Stimulated activated CD8-positive, alpha-beta memory T cell treated with anti-CD3 and anti-CD28 coated beads, Interleukin-15, amount 100 ng/mL, for 48 hours (primary cell): ENCODE data around the gene CAB39L.

Source experiments
- DNase-seq, 2 donors: peaks; one replicate each; pipeline ENCODE4 v3.0.0-alpha.2; 2020; ENCODE audit warnings: low read depth in 2 of 2

CAB39L gene

DNA sequence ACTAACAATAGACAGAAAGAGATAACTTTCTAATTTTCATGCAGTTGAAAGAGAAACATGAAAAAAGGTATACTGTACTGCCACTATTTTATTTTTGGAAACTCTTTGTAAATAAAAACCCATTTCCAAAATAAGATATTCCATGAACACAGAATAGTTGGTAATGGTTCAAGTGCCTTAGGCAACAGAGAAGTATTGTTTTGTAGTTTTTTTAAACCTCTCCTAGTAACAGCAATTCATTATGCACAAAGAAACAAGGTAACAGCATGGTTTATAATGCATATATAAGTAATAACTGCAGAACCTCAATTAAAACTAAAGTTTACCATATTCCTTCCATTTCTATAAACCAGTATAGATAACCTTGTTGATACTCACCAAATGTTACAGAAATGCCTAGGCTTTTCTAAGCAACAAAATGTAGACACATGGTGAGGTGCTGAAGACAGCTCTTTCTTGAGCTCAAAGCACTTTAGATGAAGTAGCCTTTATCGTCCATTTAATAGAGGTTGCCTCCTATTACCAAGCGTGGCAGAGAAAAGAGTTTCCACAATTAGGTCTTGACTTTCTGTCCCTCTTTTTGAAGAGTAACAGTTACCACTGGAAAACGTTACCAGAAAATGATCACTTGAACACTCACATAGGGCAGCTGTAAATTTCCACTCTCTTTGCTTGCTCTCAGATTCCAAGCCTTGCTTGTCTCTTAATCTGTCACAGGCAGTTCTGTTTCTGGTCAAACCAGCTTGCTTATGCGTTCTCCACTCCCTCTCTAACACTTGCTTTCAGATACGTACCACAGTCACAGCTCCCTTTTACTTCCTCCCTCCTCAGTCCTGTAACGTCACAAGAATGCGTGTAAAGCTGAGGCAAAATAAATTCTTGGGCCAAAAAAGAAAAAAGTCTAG lies 42.9 kb downstream of the CAB39L start:
- no peak for DNase-seq

DNA sequence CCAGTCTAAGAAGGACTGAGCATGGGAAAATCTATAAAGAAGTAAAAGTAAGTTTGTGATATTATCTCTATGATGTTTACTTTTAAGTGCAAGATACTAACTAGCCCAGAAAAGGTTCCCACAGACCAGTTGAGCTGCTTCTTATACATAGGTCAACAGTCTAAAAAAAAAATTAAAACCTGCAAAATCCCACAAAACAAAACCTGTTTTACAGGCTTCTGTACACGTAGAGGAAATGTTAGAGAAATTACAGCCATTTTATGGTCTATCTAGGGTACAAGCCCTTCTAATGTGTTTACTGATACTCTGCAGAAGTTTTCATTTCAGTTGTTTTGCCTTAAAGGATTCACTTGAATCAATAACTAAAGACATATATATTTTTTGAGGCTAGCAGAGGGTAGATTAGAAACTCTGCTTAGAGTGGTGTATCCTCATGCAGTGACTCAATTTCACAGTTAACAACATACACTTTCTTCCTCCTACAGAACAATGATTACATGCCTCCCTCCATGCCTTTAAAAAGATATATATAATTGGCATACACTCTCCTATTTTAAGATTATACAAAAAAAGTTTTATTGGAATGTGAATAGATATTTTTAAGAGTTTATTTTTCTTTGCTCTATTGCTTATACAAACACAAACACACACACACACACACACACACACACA lies 43.9 kb downstream of the CAB39L start:
- no peak for DNase-seq

DNA sequence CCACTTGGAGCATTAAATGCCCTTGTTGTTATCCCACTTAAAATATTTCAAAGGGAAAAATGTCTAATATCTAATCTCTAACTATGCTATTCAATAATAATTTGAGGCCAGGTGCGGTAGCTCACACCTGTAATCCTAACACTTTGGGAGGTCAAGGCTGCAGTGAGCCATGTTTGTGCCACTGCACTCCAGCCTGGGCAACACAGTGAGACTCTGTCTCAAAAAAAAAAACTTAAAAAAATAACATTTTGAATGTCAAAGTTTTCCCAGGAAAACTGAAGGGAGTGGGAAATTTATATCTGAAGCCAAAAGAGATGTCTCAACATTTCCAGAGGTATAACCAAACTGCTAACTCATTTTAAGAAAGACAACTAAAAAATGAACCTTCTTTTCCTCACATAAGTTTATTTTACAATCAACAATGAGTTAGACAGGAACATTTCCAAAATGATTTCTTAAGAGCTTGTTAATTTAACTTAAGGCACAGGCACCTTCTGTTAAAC lies 47.9 kb downstream of the CAB39L start:
- DNase-seq = no peak

DNA sequence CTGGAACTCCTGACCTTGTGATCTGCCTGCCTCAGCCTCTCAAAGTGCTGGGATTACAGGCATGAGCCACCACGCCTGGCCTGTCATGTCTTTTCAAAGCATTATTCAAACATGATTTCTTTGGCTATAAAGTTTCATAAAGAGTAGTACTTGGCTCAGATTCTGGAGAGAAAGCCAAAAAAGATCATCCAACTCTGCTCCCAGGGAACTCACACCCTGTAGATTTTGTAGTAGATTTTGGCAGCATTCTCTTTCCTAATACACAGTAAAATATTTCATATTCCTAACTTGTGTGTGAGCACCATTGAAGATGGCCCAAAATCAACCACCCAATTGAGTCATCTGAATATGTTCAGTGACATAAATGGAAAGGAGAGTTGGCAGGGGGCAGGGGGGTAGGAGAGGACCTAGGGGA lies 48.4 kb downstream of the CAB39L start:
- DNase-seq = no peak

DNA sequence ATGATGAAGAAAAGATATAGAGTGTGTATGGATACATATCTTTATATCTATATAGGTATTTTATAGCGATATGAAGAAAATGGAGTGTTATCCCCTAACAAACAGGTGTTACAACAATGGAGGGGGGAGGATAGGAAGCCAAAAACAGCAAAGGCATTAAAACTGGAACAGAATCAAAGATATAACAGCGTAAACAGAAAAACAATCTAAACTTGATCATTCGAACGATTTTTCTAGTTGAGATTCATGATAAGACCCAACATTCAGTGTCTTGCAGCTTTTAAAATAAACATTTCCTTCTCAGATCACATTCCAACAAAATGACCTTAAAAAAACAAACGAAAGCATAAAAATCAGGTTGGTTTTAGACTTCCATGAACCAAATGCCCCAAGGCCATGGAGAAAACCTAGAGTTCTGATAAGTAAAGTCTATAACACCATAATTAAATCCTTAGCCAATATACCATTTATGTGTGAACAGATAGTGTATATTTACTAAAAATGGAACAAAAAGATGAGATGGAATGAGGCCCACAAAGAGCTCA lies 55.7 kb downstream of the CAB39L start:
- DNase-seq = no peak

DNA sequence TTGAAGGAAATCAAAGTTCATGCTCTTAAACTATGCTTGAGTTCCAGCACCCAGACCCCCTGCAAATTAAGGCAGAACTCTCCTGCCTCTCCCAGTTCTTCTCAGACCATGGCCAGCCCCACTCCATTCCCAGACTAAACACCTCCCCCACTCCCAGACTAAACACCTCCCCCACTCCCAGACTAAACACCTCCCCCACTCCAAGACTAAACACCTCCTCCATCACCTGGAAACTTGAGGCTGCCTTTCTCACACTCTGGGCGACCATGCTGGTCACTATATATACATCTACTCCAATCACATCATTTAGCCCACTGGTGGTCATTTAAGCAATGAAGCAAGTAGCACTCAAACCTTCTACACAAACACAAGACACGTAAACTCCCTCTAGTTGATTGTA lies 57.2 kb downstream of the CAB39L start:
- DNase-seq = no peak

DNA sequence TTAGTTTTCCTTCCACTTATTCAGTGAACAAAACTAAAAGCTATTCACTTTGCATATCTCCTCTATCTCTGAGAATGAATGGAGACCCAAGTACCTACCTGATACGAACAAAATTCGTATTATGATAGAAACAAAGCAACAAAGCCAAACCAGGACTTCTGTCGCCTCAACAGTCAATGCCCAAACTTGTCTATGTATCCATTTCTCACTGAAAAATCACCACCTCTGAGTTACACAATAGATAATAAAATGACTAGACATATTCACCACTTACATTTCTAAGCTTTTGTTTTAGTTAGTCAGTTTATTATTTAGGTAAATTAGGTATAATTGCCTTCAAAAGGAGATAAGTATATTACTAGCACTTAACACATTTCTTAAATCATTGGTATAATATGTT lies 67.7 kb downstream of the CAB39L start:
- DNase-seq = no peak

DNA sequence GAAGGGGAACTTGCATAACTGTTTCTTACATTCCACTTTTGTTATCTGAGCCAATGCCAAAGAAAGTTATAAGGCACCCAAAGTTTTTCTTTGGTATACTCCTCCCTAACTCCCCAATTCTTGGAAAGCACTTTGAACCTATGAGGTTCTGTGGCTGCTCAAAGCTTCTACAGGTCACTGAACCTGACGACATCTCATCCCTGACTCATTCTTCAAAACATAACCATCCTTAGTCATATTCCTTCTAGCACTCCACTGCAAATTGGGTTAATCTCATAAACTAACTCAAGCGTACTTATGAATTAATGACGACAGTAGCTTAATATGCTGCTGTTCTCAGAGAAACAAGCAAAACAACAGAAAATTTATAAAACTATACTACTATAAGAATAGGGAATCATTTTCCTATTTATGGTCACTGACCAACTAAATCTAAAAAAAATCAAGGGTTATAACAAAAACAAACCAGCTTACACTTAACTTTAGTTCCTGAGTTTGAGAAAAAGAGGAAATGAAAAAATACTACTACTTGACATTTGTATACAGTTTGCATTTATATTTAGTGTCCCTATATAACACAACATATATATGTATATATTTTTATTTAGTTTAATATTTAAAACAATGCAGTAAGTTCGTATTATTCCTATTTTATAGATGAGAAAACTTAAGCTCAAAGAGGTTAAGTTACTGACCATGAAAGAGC lies 69.1 kb downstream of the CAB39L start:
- no peak for DNase-seq

DNA sequence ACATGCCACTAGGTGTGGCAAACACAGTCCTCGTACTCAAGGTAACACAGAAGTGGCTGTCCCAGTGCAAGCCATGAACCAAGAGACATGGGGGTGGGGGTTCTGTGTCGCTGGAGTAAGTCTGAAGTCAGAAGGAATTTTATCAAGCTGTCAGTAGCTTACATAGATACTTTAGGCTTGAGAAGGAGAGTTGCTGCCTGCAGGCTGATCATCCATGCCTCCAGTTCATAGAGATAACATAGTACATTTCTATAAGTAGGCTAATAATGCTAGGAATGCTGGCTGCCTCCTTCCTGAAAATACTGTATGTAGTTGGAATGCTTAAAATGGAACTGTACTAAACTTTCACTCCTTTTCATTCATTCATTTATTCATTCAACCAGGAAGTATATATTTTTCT lies 70.1 kb downstream of the CAB39L start:
- DNase-seq = no peak

DNA sequence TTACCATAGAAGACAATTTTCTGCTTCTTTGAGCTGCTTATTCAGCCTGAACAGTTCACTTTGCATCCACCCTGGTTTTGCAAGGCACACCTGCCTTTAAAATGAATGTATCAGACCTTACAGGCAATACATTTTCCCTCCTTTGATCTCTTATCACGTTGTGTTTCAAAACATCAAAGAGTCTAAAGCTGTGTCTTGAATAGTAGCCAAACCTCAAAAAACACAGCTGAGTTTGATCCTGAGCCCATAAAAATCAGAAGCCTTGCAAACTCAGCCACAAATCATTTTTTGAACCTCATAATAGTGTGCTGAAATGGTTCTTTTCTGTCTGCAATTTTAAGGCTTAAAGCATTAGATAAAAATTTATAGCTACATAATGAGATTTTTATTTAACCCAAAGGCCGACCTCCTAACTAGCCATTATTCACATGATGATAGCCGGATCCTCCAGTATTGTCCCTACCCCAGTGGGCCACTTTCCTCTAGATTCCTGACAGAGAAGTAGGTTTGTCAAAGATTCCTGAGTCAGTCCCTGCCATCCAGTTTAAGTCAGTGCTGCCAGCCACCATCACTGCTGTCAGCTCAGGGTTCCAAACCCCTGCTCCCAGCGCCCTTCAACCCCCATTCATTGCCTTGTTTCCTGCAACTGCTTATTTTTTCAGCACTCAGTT lies 71.8 kb downstream of the CAB39L start:
- DNase-seq = no peak

DNA sequence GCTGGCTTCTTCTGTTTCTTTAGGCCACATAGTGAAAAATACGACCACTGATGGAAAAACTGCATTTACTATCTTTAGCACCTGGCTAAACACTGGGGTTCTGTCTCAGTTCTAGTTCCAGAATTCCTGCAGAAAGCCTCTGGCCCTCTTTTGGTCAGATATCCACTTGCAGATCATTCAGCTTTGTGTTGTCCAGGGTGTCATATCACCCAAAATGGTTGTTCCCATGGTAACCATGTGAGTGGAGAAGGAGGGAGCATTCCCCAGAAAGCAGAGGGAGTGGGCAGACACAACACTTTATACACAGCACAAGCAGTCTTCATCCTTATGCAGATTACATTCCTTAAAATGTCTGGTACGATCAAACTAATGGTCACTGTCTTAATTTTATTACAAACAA lies 73.5 kb downstream of the CAB39L start:
- DNase-seq = no peak

DNA sequence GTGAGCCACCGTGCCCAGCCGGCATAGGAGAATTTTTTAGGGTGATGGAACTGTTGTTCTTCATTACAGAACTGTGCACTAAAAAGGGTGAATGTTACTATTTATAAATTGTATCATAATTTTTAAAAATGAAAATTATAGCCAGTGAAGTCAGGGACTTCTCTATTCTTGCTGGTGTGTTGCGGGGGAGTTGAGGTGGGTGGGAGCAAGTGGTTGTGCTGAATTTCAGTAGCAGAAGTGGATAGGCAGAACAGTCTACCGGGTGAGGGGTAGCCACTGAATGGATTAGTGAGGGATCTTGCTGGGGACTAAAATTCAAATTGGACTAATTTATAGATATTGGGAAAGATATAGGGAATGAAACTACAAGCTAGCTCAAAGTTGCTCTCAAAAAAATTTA lies 74.0 kb downstream of the CAB39L start:
- no peak for DNase-seq

DNA sequence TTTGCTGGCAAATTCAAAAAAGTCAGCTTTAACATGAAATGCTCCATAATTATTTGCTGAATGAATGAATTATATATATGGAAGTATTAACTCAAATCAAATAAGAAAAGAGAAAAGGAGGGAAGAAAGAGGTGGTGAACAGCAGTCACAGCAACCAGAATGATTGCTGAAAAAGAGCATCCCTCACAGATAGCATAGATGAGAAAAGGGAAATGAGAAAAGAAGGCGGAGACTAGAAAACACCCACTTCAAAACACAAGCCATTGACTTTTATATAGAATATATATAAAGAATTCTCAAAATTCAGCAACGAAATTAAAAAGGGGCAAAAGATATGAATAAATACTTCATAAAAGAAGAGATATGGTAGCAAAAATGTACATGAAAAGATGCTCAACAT lies 75.2 kb downstream of the CAB39L start:
- DNase-seq = no peak

DNA sequence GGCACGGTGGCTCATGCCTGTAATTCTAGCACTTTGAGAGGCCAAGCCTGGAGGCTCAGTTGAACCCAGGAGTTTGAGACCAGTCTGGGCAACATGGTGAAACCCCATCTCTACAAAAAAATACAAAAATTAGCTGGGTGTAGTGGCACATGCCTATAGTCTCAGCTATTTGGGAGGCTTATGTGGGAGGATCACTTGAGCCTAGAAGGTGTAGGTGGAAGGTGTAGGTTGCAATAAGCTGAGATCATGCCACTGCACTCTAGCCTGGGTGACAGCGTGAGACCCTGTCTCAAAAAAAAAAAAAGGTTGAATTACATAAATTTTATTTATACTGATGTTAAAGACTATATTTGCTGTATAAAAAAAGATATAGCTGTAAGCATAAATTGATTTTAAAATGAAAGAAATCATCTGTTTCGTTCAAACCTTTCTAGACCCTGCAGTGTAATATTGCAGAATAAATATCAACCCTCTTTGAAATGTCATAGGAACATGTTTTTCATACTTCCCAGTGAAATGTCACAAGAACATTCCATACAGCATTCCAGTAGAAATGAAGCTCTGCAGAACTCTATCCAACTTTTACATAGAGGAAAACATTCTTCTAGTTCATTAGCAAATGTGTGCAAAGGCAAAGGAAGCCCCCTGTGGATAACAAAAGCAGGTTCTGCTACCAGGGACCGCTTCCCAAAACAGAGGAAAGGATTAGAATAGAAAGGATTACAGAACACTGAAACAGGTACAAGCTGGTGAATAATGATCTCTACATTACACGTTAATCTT lies 76.0 kb downstream of the CAB39L start:
- no peak for DNase-seq

DNA sequence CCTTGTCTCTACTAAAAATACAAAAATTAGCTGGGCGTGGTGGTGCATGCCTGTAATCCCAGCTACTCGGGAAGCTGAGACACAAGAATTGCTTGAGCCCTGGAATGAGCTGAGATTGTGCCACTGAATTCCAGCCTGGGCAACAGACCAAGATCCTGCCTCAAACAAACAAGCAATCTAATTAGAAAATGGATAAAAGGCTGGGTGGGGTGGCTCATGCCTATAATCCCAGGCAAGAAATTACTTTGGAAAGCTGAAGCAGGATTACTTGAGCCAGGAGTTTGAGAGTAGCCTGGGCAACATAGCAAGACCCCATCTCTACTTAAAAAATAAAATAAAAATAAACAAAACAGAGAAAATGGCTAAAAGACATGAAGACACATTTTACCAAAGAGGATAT lies 77.0 kb downstream of the CAB39L start:
- DNase-seq = no peak

DNA sequence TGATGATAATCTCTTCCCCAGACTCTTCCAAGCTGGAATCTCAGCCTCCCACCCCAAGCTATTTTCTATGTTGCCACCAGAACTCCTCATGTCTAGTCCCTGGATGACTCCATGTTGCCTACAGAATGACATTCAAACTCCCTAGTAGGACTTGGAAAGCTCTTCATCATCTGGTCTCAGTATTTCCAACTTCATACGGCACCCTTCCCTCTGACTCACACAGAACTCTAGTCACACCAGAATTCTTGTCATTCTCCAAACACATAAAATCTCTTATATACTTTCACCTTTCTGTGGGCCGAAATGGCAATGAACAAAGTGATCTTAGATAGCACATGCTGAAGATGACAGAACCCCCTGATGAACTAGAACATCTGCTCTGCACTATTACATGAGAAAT lies 86.2 kb downstream of the CAB39L start:
- DNase-seq = no peak

DNA sequence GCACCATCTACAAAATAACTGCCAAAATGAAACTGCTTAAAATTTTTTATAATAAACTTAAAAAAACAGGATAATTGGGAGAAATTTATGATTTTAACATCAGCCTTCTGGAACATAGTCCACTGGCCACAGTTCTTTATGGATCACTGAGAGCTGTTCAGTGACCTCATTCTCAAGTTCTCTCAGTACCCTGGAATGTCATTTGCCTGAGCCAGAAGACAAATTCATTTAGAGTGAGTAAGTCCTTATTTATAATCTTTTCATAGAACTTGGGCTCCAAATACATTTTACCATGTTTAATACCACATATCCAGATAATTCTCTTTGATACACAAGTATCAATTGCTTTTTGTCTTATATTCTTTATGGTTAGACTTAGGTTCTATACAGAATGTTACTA lies 87.6 kb downstream of the CAB39L start:
- no peak for DNase-seq

DNA sequence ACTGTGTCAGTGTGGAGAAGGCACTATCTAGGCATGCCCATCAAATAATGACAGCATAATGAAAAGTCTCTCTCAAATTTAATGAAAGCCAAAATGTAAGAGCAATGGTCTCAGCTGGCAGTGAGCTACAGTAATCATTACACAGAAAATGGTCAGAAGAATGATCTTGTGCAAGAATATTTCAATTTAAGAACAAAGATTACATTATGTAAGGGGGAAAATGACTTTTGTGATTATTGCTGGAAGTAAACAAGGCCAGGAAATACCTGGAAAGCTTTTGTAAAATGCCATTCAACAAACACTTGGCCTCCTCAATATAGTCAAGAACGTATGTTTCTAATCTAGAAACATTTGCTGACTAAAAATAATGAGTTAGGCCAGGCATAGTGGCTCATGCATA lies 89.1 kb downstream of the CAB39L start:
- no peak for DNase-seq

DNA sequence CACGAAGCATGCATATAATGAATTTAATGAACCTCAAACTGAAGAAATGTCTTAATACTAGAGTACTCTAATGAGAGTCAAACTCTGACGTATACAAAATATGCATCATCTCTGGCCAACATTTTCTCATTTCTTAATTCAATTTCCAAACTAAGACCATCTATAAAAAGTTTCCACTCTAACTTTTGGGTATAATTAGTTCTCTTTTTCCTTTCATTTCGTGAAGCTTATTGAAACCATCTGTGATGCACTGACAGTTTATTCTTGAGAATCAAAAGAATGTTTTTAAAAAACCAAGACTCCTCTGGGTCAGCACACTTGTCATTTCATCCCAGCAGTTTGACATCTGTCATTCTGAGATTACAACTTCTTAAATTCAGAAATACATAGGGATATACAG lies 90.0 kb downstream of the CAB39L start:
- no peak for DNase-seq

DNA sequence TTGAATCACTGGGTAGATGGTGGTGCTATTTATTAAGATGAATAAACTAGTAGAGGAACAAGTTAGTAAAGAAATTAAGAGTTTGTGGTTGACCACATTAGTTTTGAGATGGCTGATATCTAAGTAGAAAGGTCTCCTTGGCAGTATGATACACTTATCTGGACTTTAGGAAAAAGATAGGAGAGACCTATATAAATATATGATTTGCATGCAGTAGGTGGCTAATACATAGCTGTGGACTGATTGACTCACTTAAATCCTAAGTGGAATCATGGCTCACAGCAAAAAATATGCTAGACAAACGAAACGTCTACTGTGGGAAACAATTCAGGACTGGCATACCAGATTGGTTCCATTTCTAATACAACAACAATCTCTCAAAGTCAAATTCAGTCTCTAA lies 92.0 kb downstream of the CAB39L start:
- no peak for DNase-seq

DNA sequence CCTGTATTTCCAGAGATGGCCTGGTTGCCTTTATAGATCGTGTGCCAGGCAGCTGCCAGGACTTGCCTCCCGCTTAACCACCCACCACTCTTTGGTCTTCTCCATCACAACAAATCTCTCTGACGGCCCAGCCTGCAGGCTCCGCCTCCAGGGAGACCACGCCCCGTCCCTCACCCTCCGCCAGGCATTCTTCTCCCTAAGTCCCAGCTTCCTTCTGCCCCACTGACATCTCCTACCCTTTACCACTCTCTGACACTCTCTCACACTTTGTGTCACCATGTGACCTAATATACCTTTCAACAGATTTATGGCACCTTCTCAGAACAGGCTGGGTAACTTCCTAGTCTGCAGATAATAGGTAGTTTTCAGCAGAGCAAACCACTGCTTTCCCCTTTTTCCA lies 95.1 kb downstream of the CAB39L start:
- no peak for DNase-seq
